Stimulated activated memory B cell treated with anti-CD40 and anti-IgM and Interleukin-4, amounts not matched to agents 10 μg/mL and 1 μg/mL and 100 μg/mL, for 72 hours (primary cell): Measurements from ENCODE around the gene DTD2.

Experiments
- ATAC-seq: fragments of 150-1000 bp; cut with Tn5 transposase; 2 replicates; pipeline ENCODE4 v1.10.0; 2021
- H3K27ac Mint-ChIP-seq: one replicate; pipeline ENCODE4 v1.8.0; 2022; ENCODE audit warnings: mild to moderate bottlenecking, mixed read lengths
- H3K27me3 Mint-ChIP-seq: one replicate; pipeline ENCODE4 v1.8.0; 2022; ENCODE audit warnings: mixed read lengths
- H3K36me3 Mint-ChIP-seq: one replicate; pipeline ENCODE4 v1.8.0; 2022; ENCODE audit warnings: mixed read lengths
- H3K4me1 Mint-ChIP-seq: one replicate; pipeline ENCODE4 v1.8.0; 2022; ENCODE audit warnings: mixed read lengths
- H3K4me3 Mint-ChIP-seq: one replicate; pipeline ENCODE4 v1.8.0; 2022; ENCODE audit warnings: mild to moderate bottlenecking, moderate library complexity, mixed read lengths
- H3K9me3 Mint-ChIP-seq: one replicate; pipeline ENCODE4 v1.8.0; 2022; ENCODE audit warnings: mixed read lengths

DTD2 gene

GRCh38 chr14:31402764-31403439 is 54.4 kb downstream of the DTD2 start:
- Mint-ChIP-seq H3K27me3 (no peaks in the 10 kb centered on the region), H3K36me3 (peaks cover 27% of the 10 kb centered on the region), H3K4me1 (no peaks in the 10 kb centered on the region), H3K4me3 (no peak overlapping the region), H3K27ac (no peak overlapping the region), H3K9me3 (no peaks in the 10 kb centered on the region)
- ATAC-seq = no peak

GRCh38 chr14:31401369-31401932 is 55.9 kb downstream of the DTD2 start:
- no peak for ATAC-seq
- Mint-ChIP-seq H3K27me3 (no peaks in the 10 kb centered on the region), H3K27ac (no peak overlapping the region), H3K4me1 (no peaks in the 10 kb centered on the region), H3K9me3 (no peaks in the 10 kb centered on the region), H3K36me3 (peaks cover 30% of the 10 kb centered on the region), H3K4me3 (no peak overlapping the region)

- Mint-ChIP-seq H3K27me3 (no peaks in the 10 kb centered on the region), H3K36me3 (peaks cover 37% of the 10 kb centered on the region), H3K4me3 (no peak overlapping the region), H3K4me1 (no peaks in the 10 kb centered on the region), H3K9me3 (no peaks in the 10 kb centered on the region), H3K27ac (no peak overlapping the region)
- no peak for ATAC-seq
Measured at GRCh38 chr14:31400031-31400638, 57.2 kb downstream of the DTD2 start.
